HG03558 (cell line): ENCODE measurements around the gene TTLL9.
A peak's percentile ranks its signal among the peaks of the same experiment; 100 is the strongest.

Source experiments
- ATAC-seq: cut with Tn5 transposase; IDR thresholded peaks from one replicate; pipeline ENCODE4 v1.9.1; 2021; ENCODE audit warnings: moderate number of reproducible peaks; ENCODE audit not compliant: unreplicated experiment; ENCODE audit errors: extremely low read depth

The TTLL9 gene

GRCh38 chr20:31934968-31935764 lies 64.7 kb downstream of the TTLL9 start:
- ATAC-seq, result no peak

GRCh38 chr20:31936420-31936819 lies 66.0 kb downstream of the TTLL9 start:
- no peak for ATAC-seq

- ATAC-seq, result no peak
These were observed 67.4 kb downstream of the TTLL9 start for GRCh38 chr20:31937820-31938219.

GRCh38 chr20:31939661-31940060 lies 69.2 kb downstream of the TTLL9 start:
- no peak for ATAC-seq

GRCh38 chr20:31943052-31943471 lies 72.6 kb downstream of the TTLL9 start:
- ATAC-seq, result no peak

GRCh38 chr20:31945319-31945718 lies 74.9 kb downstream of the TTLL9 start:
- no peak for ATAC-seq

- ATAC-seq, result no peak
These were observed 75.4 kb downstream of the TTLL9 start for GRCh38 chr20:31945785-31946184.

- no peak for ATAC-seq
These were observed 77.6 kb downstream of the TTLL9 start for GRCh38 chr20:31948008-31948407.

- ATAC-seq, result no peak
These were observed 79.6 kb downstream of the TTLL9 start for GRCh38 chr20:31949877-31950646.

GRCh38 chr20:31951203-31951529 lies 80.7 kb downstream of the TTLL9 start:
- ATAC-seq, result no peak

GRCh38 chr20:31951530-31952453 lies 81.4 kb downstream of the TTLL9 start, which contains the start of gene PDRG1:
PDRG1 (minus strand) TSS chr20:31952046; CDS start chr20:31951961, 85 bp downstream.
- peak; percentile 86 for ATAC-seq

- no peak for ATAC-seq
These were observed 83.2 kb downstream of the TTLL9 start for GRCh38 chr20:31953556-31954148.

GRCh38 chr20:31954500-31954899 lies 84.1 kb downstream of the TTLL9 start:
- ATAC-seq, result no peak

GRCh38 chr20:31956556-31957526 lies 86.4 kb downstream of the TTLL9 start:
- ATAC-seq, result no peak

- no peak for ATAC-seq
These were observed 92.3 kb downstream of the TTLL9 start for GRCh38 chr20:31962761-31963160.

- ATAC-seq, result no peak
These were observed 93.5 kb downstream of the TTLL9 start for GRCh38 chr20:31963889-31964288.

- ATAC-seq, result no peak
These were observed 96.7 kb downstream of the TTLL9 start for GRCh38 chr20:31966991-31967655.

- ATAC-seq, result no peak
These were observed 97.4 kb downstream of the TTLL9 start, which contains the start of gene XKR7 for GRCh38 chr20:31967830-31968249. XKR7 (plus strand) TSS chr20:31968151; CDS start chr20:31968176, 25 bp downstream.
